ENCODE results near the gene TTC7B. TPM values are rescaled to one million over a fixed set of nuclear protein-coding genes. Genes with fewer than 3 reads are reported as not detected.

The TTC7B gene
- total and polyA plus RNA-seq, 2 donors (not counting 1 experiment from before 2014, with no cell fraction given), result 0.36 to 3.2 TPM

- H3K79me2 ChIP-seq (ENCODE audit: control insufficient read depth, insufficient read depth, low read length), result no peaks in the 10 kb centered on the region
- no peak for TF ChIP-seq EZH2 (IDR thresholded peaks at IDR 0.05; ENCODE audit: borderline replicate concordance, insufficient read depth, low read depth, low read length, poor library complexity, severe bottlenecking)
- TF ChIP-seq CTCF (IDR thresholded peaks at IDR 0.05), result no peak
- no peak overlapping the region for H2AFZ ChIP-seq (ENCODE audit: insufficient read depth, low read depth, low read length, poor library complexity, severe bottlenecking)
- Mint-ChIP-seq H3K27ac (no peak overlapping the region), H3K4me1 (no peaks in the 10 kb centered on the region), H3K4me3 (no peak overlapping the region), H3K27me3 (peaks cover 4% of the 10 kb centered on the region), H3K9me3 (ENCODE audit: insufficient read depth) (no peaks in the 10 kb centered on the region)
- H3K4me3 ChIP-seq (ENCODE audit: control extremely low read depth in 1 of 5, extremely low read depth in 1 of 5, insufficient read depth in 1 of 5, low read depth in 2 of 5, low read length in 4 of 5), result no peak overlapping the region
- peaks cover 9 to 11% of the 10 kb centered on the region in 2 donors for H3K4me1 ChIP-seq (ENCODE audit: control insufficient read depth in 2 of 2, insufficient read depth in 2 of 2, low read length in 2 of 2)
- 100% methylated on average over 4 of the region's 7 CpGs for WGBS (ENCODE audit: insufficient coverage)
- no peaks in the 10 kb centered on the region for H3K27me3 ChIP-seq (replicated peaks in 1 of 4; ENCODE audit: control extremely low read depth in 1 of 4, control insufficient read depth in 3 of 4, insufficient read depth in 4 of 4, low read length in 3 of 4)
- H3K27ac ChIP-seq (ENCODE audit: low read length in 2 of 2), result no peak overlapping the region
- H4K20me1 ChIP-seq (ENCODE audit: control insufficient read depth, insufficient read depth, low read length, poor library complexity, severe bottlenecking), result no peaks in the 10 kb centered on the region
- intact Hi-C loops (cut with micrococcal nuclease), result no loop called here
- no peaks in the 10 kb centered on the region for H3K9me3 ChIP-seq (ENCODE audit: control extremely low read depth in 1 of 3, control insufficient read depth in 2 of 3, insufficient read depth in 1 of 3, low read length in 2 of 3)
- no peak for ATAC-seq (ENCODE audit: low read depth)
- no peak for DNase-seq
- no peak overlapping the region for H3K9ac ChIP-seq (ENCODE audit: low read length)
- no peaks in the 10 kb centered on the region for H3K36me3 ChIP-seq (replicated peaks in 1 of 2; ENCODE audit: control extremely low read depth in 1 of 2, control insufficient read depth in 1 of 2, extremely low read depth in 1 of 2, insufficient read depth in 2 of 2, low read length in 1 of 2)
- H3K4me2 ChIP-seq (replicated peaks; ENCODE audit: low read depth, low read length, poor library complexity, severe bottlenecking), result no peak overlapping the region
- ChIA-PET CTCF (no interaction called here), POLR2A (no interaction called here)
Measured at GRCh38 chr14:90720336-90720735, 95.9 kb downstream of the TTC7B start.

- Histone ChIP-seq H3K27ac (ENCODE audit: low read length in 2 of 2) (no peak overlapping the region), H2AFZ (ENCODE audit: insufficient read depth, low read depth, low read length, poor library complexity, severe bottlenecking) (no peak overlapping the region), H4K20me1 (ENCODE audit: control insufficient read depth, insufficient read depth, low read length, poor library complexity, severe bottlenecking) (no peaks in the 10 kb centered on the region), H3K4me1 (ENCODE audit: control insufficient read depth in 2 of 2, insufficient read depth in 2 of 2, low read length in 2 of 2) (peaks cover 9 to 11% of the 10 kb centered on the region in 2 donors), H3K9ac (ENCODE audit: low read length) (no peak overlapping the region), H3K79me2 (ENCODE audit: control insufficient read depth, insufficient read depth, low read length) (no peaks in the 10 kb centered on the region), H3K4me3 (ENCODE audit: control extremely low read depth in 1 of 5, extremely low read depth in 1 of 5, insufficient read depth in 1 of 5, low read depth in 2 of 5, low read length in 4 of 5) (no peak overlapping the region), H3K4me2 (replicated peaks; ENCODE audit: low read depth, low read length, poor library complexity, severe bottlenecking) (no peak overlapping the region), H3K27me3 (replicated peaks in 1 of 4; ENCODE audit: control extremely low read depth in 1 of 4, control insufficient read depth in 3 of 4, insufficient read depth in 4 of 4, low read length in 3 of 4) (peaks cover 0 to 2% (median 0%) of the 10 kb centered on the region in 4 experiments), H3K36me3 (replicated peaks in 1 of 2; ENCODE audit: control extremely low read depth in 1 of 2, control insufficient read depth in 1 of 2, extremely low read depth in 1 of 2, insufficient read depth in 2 of 2, low read length in 1 of 2) (no peaks in the 10 kb centered on the region), H3K9me3 (ENCODE audit: control extremely low read depth in 1 of 3, control insufficient read depth in 2 of 3, insufficient read depth in 1 of 3, low read length in 2 of 3) (no peaks in the 10 kb centered on the region)
- ATAC-seq (ENCODE audit: low read depth) (no peak), DNase-seq (no peak)
- CTCF ChIA-PET, result no interaction called here
- WGBS (ENCODE audit: insufficient coverage), result 76% methylated on average over 2 of the region's 3 CpGs
- intact Hi-C loops (cut with micrococcal nuclease), result no loop called here
- Mint-ChIP-seq H3K4me1 (no peaks in the 10 kb centered on the region), H3K9me3 (ENCODE audit: insufficient read depth) (no peaks in the 10 kb centered on the region), H3K27me3 (peaks cover 4% of the 10 kb centered on the region), H3K4me3 (no peak overlapping the region), H3K27ac (no peak overlapping the region)
- POLR2A ChIA-PET, result no interaction called here
- no peak for TF ChIP-seq EZH2 (IDR thresholded peaks at IDR 0.05; ENCODE audit: borderline replicate concordance, insufficient read depth, low read depth, low read length, poor library complexity, severe bottlenecking)
- no peak for TF ChIP-seq CTCF (IDR thresholded peaks at IDR 0.05)
Measured at GRCh38 chr14:90717916-90718315, 98.3 kb downstream of the TTC7B start.
